CD1c-positive myeloid dendritic cell (primary cell): ENCODE results near the gene RFX3.

Experiments used
- DNase-seq: peaks from one replicate; pipeline ENCODE4 v3.0.0-alpha.2; 2016; ENCODE audit errors: extremely low spot score

RFX3 gene

DNA sequence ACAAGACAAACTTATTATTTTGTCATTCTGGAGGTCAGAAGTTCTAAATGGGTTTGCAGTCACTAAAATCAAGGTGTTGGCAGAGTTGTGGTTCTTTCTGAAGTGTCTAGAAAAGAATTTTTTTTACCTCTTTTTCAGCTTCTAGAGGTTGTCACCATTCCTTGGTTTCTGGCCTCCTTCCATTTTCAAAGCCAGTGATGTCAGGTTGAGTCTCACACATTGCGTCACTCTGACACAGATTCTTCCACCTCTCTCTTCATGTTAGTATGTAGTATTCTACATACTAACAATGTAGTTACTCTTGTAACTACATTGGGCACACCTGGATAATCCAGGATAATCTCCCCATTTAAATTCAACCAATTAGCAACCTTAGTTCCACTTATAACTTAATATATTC, 290.3 kb downstream of the RFX3 start:
- DNase-seq: no peak

- DNase-seq: no peak
Observed at GRCh38 chr9:3224931-3225330, 300.9 kb downstream of the RFX3 start.

- no peak for DNase-seq
Observed at GRCh38 chr9:3215658-3216057, 310.1 kb downstream of the RFX3 start.

DNA sequence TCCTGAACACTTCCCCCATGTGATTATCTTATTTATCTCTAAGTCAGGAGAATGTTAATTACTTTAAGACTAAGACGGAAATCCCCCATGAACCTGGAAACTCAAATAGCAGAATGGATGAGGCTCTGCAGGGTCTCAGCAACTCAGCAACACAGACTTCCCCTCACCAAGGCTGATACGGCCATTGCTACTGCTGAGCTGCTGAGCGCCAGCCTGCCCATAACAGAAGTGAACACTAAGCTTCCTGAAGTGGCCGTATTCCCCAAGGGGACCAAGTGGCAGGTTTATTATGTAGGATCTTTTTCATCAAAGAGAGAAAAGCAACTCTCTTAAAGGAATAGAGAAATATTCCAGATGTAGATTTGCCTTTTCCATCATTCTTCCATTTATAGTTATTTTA, 311.1 kb downstream of the RFX3 start:
- no peak for DNase-seq

- DNase-seq: no peak
Observed at GRCh38 chr9:3205421-3206095, 320.2 kb downstream of the RFX3 start.

- no peak for DNase-seq
Observed at GRCh38 chr9:3200331-3200774, 325.4 kb downstream of the RFX3 start.

DNA sequence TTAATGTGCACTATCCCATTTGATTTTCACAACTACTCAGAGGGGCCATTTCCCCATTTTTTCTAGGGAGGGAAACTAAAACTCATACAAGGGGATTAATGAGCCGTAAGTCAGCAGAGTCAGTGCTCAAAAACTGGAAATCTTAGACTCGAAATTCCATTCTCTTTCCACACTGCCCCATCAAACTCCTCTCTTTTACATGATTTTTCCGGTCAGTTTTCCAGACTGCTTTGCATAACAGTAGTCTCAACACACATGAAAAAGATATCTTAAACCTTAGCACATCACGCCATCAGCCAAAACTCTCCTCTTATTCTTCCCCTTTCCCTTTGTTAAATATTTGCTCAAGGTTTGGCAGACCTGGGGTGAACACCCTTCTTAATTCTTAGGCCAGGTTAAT, 332.0 kb downstream of the RFX3 start:
- DNase-seq: no peak

- DNase-seq: no peak
Observed at GRCh38 chr9:3191715-3192114, 334.1 kb downstream of the RFX3 start.

GRCh38 chr9:3189113-3189861, 336.5 kb downstream of the RFX3 start:
- no peak for DNase-seq

DNA sequence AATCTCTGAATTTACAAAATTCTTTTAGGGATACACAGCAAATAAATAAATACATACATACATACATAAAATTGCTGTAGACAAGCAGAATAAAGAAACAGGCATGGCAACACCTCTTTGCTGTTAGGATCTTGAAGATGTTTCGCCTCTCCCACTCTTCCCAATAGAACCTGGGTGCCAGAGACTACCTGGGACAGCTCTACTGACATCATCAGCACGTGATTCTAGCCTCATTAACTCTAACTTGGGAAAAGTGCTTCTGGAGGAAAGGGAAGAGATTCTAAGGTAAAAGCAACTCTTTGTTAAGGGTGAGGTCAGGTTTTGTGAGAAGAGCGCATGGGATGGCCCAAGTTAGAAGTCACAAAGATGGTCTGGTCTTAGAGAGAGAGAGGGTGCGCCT, 339.1 kb downstream of the RFX3 start:
- DNase-seq: no peak

DNA sequence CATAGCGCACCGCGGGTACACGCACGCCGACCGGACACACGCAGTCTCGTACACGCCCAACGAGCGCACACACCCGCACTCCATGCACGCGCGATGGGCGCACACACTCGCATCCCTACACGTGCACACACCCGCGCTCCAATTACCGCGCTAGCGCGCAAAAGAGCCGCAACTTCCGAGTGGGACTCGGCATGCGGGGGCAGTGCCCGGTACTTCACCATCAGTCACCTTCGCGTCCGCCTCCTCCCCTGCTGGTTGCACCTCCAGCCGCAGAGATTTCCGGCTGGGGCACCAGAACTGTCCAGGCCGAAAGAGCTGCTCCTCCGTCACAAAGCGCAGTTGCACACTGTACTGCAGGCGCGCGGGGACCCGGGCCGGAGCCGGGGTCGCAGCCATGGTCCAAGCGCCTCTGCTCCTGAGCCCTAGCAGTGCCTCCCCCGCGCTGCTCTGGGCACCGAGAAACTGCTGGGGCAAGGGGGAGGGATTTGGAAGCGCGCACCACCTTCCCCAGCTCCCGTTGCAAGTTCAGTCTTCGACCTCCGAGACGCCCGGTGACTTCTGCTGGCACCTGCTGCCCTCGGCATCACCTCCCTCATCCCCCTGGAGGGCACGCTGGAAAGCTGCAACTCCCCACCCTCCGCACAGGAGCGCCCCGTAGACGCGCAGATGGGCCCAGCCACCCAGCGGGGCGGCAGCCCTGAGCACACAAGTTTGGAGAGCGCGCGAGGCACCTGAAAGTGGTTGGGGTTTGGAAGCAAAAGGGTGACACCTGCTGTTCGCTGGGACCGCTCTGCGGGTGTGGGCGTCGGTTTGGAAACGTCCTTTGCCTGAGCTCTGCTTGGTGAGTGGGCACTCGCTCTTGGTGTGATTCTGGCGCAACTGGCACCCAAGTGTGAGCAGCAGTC, 344.5 kb downstream of the RFX3 start:
- DNase-seq: peak; percentile 9

DNA sequence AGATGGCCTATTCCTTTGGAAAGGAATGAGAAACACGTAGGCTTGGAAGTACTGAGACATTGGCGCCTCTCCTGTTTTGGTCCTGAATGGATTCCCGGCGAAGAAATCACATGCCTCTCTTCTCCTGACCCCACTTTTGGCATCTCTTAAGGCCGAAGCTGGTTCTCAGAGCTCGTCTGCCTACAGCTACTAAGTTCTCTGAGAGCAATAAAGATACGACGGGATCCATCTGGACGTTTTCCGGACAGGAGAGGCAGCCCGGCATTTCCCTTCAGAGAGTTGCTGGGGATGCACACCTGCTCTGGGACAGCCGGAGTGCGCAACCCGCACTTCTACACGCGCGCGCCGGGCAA, 345.1 kb downstream of the RFX3 start:
- no peak for DNase-seq

- DNase-seq: no peak
Observed at GRCh38 chr9:3179711-3180110, 346.1 kb downstream of the RFX3 start.

DNA sequence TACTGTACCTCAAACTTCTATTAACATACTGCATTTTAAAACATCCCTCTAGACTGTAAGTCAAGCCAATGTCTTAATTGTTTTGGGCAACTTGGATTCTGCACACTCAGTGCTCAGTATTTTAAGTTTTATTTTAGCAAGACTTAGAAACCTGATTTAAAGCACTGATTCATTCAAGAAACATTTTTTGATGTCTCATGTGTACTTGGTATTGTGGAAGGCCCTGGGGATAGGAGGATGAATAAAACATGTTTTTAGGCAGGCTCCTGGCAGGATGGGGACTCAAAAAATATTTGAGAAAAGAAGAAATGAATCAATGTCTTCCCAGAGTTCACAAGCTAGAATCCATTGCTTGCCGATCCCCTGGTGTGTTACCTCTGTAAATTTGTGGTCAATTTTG, 347.9 kb downstream of the RFX3 start:
- no peak for DNase-seq

- DNase-seq: no peak
Observed at GRCh38 chr9:3177146-3177761, 348.5 kb downstream of the RFX3 start.

- no peak for DNase-seq
Observed at GRCh38 chr9:3173374-3173773, 352.4 kb downstream of the RFX3 start.

- no peak for DNase-seq
Observed at GRCh38 chr9:3170819-3171218, 355.0 kb downstream of the RFX3 start.
